Stimulated activated CD8-positive, alpha-beta memory T cell treated with anti-CD3 and anti-CD28 coated beads, Interleukin-2, amount 100 ng/mL, for 48 hours (primary cell): ENCODE data around the gene GAPDHS.

Experiments used
- DNase-seq, 2 donors: peaks; one replicate each; pipeline ENCODE4 v3.0.0-alpha.2; 2020; ENCODE audit warnings: low read depth in 2 of 2

Gene GAPDHS

DNA sequence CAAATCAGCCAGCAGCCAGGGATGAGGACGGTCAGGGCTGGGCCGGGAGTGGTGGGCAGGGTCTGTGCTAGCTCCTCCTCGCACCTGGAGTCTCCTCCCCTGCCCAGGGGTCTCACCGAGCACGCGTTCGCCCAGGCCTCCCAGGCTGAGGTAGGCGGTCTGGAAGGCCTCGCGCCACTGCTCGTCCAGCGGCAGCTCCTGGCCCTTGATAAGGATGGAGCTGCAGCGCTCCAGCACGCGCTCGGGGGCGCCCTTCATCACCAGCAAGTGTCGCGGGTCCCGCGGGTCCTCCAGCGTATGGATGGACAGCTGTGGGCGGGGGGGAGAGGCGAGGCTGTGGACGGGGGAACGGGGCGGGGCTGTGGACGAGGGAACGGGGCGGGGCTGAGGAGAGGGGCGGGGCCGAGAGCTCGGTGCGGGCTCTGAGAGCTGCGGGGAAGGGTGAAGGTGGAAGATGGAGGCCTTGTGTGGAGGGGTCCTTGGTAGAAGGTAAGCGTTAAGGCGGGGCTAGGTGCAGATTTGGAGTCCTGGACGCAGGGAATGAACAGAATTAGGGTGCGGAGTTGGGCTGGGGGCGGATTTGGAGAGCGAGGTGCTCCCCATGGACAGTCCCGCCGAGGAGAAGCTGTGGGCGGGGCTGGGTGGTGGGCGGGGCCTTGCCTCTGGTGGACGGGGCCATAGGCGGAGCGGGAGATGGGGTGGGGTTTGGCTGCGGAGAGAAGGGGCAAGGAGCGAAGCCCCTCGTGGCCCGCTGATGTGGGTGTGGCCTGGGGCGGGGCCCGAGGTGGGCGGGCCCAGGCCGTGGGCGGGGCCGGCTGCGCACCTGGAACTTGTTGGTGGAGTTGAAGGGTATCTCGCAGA, 24.5 kb downstream of the GAPDHS start:
- DNase-seq, result peak; percentile 38 to 69

DNA sequence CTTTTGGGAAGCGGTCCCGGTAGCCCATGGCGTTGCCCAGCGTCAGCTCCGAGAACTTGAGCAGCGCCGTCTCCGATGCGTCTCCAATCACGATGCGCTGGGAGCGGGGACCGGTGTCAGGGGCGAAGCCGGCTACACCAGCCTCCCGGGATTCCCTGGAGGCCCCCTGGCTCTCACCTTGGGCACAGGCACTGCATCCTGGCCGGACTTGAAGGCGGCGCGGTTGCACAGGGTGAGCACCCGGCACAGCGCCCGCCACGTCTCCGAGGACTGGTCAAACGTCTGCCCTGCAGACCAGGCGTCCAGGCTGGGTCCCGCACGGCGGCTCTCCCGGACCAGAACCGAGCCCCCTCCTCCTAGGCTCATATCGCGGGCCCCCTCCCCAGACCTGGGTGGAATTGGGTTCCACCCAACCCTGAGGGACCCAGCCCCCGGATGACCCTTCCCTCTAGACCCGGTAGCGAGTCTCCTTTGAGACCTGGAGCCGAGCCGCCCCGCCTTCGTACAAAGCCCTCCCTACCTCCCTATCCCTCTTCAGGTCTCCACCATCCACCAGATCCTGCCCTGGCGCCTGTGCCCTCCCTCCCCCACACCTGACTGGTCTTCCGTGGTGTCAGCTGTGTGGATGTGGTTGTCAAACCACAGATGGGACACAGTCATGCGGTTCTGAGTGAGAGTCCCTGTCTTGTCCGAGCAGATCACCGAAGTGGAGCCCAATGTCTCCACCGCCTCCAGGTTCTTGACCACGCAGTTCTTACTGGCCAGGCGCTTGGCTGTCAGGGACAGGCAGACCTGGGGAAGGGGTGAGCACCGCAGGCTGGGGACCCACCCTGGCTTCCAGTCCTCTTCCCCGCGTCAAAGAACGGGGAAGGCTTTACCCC, 25.4 kb downstream of the GAPDHS start:
- DNase-seq, result no peak

DNA sequence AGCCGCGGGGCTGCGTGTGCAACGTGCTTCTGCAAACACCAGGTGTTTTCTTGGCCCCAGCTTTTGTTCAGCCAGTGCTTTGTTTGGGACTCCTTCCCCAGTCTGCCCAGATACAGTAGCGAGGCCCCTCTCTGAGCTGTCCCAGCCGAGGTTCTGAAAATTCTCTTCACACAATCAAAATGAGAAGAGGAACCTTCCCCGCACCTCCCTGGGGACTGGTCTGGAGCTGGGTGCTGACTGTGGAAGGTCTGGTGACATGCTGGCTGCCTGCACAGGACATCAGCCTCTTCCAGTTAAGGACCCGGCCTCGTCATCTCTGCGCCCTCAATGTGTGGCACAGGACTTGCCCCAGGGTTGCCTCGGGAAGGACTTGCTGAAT, 26.0 kb downstream of the GAPDHS start:
- no peak for DNase-seq

DNA sequence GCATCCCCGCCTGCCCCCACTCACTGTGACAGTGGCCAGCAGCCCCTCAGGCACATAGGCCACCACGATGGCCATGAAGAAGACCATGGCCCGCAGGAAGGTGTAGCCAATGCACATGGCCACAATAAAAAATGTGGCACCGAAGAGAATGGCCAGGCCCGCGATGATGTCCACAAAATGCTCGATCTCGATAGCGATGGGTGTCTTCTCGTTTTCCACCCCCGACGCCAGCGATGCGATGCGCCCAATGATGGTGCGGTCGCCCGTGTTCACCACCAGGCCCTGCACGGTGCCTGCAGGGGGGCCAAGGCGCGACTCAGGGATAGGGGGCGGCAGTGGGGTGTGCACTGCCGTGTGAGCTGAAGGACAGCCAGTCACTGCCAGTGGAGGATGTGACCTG, 26.5 kb downstream of the GAPDHS start:
- DNase-seq, result no peak

DNA sequence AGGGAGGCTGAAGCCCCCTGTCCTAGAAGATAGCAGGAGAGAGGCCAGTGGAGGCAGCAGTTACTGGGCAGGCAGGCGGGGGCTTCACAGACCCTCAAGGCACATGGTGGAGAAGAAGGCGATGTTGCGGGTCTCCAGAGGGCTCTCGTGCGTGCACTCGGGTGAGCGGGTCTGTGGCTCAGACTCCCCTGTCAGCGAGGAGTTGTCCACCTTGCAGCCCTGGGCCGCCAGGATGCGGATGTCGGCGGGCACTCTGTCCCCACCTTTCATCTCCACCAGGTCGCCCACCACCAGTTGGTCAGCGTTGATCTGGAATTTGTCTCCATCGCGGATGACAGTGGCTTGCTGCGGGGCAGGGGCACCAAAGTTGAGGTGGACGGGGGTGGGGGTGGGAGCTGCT, 27.0 kb downstream of the GAPDHS start:
- DNase-seq, result no peak

DNA sequence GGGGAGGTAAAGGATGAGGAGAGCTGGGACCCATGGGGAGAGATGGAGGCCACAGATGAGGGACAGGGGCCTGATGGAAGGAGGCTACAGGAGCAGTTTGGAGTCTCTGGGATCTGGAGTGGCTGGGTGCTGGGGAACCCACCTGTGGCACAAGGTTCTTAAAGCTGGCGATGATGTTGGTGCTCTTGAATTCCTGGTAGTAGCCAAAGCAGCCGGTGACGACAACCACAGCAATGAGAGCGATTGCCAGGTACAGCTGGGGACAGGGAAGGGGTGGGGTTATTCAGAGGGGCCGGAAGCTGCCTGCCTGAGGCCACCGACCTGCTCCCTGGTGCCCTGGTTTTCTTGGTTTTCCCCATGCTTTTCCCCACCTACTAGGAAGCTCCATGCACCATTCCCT, 27.4 kb downstream of the GAPDHS start:
- no peak for DNase-seq

DNA sequence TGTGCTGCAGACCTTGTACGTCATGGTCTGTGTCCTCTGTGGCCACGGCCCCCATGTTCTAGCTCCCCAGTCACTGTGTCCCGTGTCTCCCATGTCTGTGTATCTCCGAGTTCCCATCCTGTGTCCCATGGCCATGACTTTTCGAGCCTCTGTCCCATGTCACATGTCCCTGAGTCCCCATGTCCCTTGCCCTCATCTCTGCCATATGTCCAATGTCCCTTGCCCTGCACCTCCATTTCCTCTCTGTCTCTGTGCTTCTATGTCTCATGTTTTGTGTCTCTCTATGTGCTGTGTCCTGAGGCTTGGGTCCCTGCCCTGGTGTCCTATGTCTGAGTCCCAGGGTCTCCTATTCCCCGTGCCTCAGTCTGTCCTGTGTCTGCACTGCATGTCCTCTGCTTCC, 28.2 kb downstream of the GAPDHS start:
- no peak for DNase-seq

DNA sequence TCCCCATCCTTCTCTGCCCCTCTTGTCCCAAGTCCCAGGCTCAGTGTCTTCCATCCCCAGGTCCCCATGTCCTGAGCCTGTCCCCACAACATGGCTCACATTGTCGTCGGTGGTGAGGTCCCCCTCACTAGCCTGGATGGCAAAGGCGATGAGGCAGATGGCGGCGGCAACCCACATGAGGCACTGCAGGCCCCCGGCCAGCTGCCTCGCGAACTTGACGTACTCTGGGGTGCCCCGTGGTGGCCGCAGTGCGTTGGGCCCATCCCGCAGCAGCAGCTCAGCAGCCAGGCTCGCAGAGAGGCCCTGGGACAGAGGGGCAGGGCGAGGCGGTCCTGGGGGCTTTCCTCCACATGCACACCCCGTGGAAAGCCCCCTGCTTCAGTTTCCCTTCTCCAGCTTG, 29.1 kb downstream of the GAPDHS start:
- DNase-seq, result no peak

DNA sequence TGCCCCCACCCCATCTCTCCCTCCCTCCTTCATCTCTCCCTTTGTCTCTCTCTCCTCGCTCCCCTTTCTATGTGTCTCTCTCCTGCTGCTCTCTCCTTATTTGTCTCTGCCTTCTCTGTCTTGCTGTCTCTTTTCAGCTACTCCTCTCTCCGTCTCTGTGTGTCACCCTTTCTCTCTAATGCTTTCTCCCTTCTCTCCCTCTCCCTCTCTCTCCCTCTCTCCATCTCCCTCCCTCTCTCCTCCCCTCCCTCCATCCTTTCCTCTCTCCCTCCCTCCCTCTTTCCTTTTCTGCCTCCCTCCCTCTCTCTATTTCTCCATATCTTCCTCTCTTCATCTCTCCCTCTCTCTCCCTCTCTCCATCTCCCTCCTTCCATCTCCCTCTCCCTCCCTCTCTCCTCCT, 29.5 kb downstream of the GAPDHS start:
- no peak for DNase-seq

DNA sequence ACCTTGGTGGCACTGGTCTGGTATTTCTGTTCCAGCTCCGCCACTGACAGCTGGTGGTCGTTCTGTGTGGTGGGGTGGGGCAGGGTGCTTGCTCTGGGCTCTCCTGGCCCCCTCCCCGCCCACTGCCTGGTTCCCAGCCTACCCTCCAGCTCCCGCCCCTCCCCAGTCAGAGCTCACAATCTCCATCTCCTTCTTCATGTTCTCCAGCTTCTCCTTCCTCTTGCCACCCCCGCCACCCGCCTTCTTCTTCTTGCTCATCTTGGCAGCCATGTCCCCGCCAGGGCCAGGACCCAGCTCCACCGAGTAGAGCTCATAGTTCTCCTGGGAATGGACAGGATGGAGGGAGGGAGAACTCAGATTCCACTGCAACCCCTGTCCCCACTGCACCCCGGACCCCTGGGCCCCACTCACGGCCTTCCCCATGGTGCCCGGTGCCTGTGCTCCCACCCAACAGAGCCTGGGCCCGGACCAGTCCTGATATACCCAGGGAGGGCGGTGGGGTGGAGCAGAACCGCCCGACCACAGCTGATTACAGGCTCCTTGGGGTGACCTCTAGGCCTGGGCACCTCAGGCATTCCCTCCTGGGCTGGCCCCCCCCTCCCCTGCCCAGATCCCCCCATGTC, 30.1 kb downstream of the GAPDHS start, which contains the start of gene ATP4A:
Gene ATP4A, minus strand, starts transcription at position 452 of the 623 bp plus-strand sequence. Its CDS starts 29 bp downstream, at position 423.
- no peak for DNase-seq

DNA sequence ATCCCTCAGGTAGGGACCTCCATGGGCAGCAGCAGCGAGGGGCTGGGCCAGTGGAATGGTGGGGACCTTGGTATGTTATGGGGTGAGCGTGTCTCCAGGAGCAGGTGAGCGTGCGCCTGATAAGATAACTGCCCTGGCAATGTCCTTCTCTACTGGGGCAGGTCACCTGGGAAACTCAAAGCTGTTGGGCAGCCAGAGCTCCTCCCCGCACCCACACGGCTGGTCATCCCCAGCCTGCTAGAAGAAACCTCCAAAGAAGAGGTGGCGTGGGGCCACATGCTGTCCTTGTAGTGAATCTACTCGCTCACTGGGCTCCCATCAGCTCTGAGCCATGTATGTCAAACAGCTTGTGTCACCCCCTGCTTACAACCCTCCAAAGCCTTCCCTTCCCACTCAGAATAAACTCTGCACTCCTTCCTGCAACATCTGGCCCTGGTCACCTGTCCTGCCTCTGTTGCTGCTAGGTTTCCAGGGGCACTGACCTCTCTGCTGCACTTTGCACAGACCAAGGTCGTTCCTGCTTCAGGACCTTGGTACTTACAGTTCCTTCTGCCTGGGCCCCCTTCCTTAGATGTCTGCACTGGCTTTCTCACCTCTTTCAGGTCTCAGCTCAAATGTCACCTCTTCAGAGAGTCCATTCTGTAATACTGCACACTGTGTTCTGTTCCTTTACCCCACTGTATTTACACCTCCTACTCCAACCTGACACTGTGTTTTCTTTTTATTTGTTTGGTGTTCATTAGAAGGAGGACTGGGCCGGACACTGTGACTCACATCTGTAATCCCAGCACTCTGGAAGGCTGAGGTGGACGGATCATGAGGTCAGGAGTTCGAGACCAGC, 32.0 kb downstream of the GAPDHS start:
- no peak for DNase-seq

DNA sequence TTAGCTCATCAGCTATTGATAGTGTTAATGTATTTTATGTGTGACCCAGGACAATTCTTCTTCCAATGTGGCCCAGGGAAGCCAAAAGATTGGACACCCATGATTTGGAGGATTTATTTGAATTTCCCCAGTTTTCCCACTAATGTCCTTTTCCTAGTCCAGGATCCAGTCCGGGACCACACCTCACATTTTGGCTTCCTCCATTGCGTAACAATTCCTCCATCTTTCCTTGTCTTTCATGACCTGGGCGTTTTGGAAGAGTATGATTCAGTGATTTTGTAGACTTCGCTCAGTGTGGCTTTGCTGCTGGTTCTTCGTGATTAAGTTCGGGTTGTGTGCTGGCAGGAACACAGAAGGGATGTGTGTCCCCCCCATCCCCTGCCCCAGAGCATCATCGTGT, 33.5 kb downstream of the GAPDHS start:
- DNase-seq, result no peak

DNA sequence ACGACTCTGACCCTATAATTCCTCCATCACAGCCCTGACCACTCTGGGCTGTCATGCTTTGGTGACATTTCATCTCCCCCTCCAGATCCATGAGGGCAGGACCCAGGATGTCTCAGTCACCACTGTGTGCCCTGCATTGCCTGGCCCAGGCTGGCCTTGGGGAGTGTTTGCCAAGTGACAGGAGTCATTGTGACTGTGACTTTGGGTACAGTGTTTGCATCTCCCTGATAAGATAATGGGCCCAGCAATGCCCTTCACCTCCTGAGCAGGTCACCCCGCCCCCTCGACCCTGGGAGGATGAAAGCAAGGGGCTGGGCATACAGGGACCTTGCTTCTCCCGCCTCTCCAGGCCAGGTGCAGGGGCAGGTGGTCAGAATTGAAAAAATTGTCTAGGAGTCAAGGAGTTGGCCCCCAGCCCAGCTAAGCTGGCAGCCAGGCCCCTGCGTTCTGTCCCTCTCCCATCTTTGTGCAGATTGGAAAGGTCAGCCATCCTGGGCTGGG, 36.1 kb downstream of the GAPDHS start:
- no peak for DNase-seq

DNA sequence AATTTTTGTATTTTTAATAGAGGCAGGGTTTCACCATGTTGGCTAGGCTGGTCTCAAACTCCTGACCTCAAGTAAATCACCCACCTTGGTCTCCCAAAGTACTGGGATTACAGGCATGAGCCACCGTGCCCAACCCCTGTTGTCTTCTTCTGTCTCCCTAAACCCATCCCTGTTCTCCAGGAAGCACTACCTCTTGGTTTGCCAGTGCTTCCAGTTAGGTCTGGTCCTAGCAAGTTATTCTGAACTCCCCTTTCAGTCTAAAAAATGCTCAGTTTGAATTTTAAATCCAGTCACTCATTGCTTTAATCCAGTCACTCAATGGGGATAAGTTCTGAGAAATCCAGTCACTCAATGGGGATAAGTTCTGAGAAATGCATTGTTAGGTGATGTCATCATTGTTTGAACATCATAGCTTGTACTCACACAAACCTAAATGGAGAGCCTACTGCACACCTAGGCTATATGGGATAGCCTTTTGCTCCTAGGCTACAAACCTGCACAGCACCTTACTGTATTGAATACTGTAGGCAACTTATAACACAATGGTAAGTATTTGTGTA, 38.2 kb downstream of the GAPDHS start:
- DNase-seq, result no peak

DNA sequence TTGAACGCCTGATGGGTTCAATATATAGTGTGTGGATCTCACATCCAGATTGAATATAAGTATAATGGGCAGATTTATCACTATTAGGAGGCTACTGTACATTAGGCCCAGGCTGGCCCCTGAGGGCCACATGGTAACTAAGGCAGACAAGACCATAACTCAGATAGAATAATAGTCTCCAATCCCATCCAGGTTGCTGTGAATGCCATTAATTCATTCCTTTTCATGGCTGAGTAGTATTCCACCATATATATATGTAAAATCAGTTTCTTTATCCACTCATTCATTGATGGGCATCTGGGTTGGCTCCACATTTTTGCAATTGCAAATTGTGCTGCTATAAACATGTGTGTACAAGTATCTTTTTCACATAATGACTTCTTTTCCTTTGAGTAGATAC, 44.7 kb downstream of the GAPDHS start:
- no peak for DNase-seq

DNA sequence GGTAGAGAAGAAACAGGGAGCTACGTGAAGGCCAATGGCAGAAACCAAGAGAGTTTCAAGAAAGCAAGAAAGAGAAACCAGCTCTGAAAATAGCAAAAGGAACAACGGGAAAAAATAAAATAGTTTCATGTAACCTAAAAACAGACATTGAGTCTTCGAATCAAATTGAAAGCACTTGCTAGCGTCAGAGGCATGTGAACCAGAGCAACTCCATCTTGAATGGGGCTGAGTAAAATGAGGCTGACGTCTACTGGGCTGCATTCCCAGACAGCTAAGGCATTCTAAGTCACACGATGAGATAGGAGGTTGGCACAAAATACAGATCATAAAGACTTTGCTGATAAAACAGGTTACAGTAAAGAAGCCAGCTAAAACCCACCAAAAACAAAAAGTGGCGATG, 45.5 kb downstream of the GAPDHS start:
- no peak for DNase-seq

DNA sequence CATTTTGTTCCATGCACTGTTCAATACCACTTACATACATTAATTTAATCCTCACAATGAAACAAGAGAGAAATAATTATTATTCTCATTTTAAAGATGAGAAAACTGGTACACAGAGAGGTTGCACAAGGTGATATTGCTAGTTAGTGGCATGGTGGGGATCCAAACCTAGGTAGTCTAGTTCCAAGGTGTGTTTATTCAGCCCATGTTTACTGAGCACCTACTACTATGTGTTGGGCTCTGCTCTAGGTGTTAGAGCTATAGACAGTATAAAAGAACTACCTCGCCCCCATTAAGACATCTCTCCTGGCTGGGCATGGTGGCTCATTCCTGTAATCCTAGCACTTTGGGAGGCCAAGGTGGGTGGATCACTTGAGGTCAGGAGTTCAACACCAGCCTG, 49.5 kb downstream of the GAPDHS start:
- no peak for DNase-seq

DNA sequence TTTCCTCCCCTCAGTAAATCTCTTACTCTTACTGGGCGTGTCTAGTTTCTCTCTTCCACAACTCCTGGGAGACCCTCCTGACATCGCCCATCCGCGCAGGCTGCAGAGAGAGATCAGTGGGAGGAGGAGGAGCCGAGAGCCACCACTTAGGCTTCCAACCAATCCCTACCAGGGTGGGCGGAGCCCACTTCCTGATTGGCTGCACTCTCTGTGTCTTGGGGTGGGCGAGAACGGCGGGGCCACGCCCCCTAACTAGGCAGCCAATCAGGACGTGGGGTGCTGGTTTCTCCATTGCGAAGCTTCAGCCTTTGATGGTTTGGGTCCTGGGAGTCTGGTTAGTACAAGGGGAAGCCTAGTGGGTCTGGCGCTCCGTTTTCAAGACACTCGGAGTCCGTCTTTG, 52.6 kb downstream of the GAPDHS start, which contains the start of gene PMIS2:
Gene PMIS2, plus strand, starts transcription at position 326 of the 400 bp plus-strand sequence. CDS start 87 bp downstream, outside the sequence.
- peak; percentile 10 to 30 for DNase-seq

DNA sequence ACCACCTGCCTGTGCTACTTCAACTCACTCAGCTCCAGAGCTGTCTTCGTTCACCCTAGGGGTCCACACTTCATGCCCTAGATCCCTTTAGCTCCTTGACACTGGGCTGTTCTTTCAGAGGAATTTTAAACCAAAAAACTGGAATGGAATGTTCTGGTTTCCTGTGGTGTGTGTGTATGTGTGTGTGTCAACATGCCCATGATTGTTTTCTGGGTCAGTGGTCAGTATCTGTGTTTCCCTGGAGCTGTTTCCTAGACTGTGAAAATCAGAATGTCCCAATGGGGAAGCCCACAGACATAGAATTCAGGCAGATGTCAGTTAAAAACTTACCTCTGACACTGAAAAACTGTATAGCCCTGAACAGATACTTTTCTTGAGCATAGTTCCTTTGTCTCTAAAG, 54.1 kb downstream of the GAPDHS start:
- DNase-seq, result no peak

DNA sequence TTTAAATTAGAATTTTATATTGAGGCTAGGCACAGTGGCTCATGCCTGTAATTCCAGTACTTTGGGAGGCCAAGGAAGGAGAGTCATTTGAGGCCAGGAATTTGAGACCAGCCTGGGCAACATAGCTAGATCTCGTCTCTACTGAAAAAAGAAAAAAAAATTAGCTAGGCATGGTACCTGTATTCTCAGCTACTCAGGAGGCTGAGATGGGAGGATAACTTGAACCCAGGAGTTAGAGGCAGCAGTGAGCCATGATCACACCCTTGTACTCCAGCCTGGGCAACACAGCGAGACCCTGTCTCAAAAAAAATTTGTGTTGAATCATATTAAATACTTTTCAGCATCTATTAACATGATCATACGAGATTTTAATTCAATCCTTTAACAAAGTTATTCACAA, 57.6 kb downstream of the GAPDHS start:
- DNase-seq, result no peak

DNA sequence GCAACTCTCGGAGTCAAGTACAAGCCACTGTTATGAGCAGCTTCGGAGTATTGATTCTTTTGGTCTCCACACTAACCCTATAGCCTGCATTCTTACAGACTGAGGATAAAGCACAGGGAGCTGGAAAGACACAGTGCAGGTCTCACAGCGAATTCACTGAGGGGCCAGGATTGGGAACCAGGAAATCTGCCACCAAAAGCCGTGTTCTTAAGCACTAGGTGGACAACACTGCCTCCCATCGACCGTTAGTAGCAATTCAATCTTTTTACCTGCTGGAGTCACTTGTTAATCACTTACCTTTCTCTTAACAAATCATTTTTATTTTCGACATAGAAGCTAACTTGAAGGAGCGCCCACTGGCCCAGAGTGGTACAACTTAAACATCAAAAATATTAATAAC, 59.0 kb downstream of the GAPDHS start:
- no peak for DNase-seq
